HG02943 (cell line): ENCODE results near the gene RAPGEF4.

Source experiments
- ATAC-seq: cut with Tn5 transposase; IDR thresholded peaks from one replicate; pipeline ENCODE4 v1.9.1; 2021; ENCODE audit warnings: mild to moderate bottlenecking, low read depth, moderate library complexity; ENCODE audit not compliant: unreplicated experiment

Gene RAPGEF4

DNA sequence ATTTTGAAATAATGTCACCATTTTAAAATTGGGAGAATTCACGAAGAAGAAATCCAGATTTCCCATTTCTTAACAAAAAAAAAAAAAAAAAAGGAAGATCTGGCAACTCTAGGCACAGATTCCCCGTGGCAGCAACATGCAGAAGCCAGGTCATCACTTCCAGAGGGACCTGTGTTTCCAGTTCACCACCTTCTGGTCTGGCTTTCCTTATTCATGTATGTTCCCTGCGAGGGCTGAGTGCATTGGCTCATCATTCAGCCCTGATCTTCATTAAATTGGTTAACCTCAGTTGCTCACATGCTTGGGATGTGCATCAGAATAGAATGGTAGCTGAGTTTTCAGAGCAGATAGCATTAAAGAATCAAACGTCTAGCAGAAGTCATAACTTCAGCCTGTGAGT lies 315.0 kb downstream of the RAPGEF4 start:
- no peak for ATAC-seq

DNA sequence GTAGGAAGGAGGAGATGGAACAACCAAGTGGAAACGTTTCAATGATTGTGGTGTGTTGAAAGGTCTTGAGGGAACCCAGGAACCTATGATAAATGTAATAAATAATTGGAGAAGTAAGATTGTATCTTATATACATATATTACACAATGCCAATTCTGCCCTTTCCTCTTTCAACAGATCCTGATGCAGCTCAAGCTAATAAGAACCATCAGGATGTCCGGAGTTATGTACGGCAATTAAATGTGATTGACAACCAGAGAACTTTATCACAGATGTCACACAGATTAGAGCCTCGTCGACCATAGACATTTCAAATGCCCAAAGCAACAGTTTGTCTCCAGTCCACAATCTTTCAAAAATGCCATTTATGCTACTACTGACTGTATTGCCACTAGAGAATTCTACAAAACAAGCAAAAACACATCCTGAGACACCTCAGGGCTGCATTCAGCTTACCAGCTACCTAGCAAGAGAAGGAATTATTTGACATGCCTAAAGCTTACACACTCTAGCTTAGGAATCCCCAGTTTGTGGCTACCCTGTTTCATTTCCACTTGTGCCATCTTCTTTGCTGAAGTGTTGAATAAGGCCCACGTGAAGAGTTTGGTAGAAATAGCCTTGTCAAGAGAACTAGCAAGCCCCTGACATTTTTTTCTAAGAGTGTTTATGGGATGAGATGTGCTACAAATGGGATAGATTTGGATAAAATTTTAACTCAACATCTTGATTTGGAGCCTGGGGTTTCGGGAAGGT lies 316.0 kb downstream of the RAPGEF4 start:
- no peak for ATAC-seq

DNA sequence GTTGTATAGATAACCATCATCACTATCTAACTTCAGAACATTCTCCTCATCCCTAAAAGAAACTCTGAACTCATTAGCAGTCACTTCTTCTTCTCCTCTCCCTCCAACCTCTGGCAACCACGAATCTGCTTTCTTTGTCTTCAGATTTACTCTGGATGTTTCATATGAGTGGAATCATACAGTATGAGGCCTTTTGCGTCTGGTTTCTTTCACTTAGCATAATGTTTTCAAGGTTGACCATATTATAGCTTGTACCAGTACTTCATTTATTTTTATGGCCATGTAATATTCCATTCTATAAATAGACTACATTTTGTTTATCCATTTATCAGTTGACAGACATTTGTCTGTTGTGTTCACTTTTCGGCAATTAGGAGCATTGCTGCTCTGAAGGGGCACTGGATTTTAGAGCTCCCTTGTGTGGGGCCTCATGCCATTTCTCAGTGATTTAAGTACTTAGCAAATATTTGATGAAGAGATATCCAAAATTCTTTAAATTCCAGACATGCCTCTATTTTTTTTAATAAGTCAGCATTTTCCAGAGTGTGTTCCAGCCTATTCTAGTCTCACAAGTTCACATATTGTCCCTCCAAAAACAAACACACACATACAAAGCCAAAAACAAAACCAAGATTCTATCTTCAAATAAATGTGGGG lies 317.5 kb downstream of the RAPGEF4 start:
- ATAC-seq, result no peak

DNA sequence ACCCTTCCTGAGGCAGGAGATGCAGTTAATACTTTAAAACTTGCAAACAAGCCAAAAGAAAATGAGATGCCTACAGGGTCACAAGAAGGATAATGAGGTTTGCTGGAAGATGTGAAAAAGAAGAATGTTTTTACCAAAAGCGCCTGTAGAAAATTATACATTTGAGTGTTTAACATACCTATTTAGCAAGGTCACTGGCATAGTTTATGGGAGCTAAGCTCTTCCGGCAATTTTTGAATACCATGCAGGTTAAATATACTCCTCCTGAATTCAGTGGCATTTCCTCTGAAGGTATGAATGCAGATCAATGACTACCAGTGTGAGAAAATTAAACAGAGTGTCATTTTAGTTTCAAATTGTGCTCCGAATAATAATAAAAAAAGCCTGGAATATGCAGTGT lies 318.8 kb downstream of the RAPGEF4 start:
- no peak for ATAC-seq

- ATAC-seq, result no peak
Observed at GRCh38 chr2:173056705-173057364, 321.2 kb downstream of the RAPGEF4 start.

GRCh38 chr2:173058097-173058496 lies 322.5 kb downstream of the RAPGEF4 start:
- ATAC-seq, result no peak

- ATAC-seq, result no peak
Observed at GRCh38 chr2:173058673-173059072, 323.0 kb downstream of the RAPGEF4 start.

DNA sequence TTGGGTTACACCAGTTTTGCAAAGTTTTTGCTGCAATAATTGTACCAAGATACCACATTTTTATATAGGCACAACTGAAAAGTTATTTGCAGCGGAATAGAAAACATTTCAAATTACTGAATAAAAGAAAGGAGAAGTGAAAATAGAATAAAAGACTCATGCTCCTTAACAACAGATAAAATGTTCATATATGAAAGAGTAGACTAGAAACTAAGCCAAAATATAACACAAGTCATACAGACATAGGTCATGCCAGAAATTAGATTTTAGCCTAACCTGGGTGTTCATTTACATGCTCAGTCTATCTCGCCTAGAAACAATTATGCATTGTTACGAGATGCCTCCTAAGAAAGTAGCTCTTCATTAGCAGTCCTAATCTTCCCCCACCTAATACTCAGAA lies 323.6 kb downstream of the RAPGEF4 start:
- ATAC-seq, result no peak

- no peak for ATAC-seq
Observed at GRCh38 chr2:173059971-173060461, 324.4 kb downstream of the RAPGEF4 start.

GRCh38 chr2:173062801-173063200 lies 327.2 kb downstream of the RAPGEF4 start:
- ATAC-seq, result no peak

GRCh38 chr2:173064151-173064805 lies 328.6 kb downstream of the RAPGEF4 start:
- no peak for ATAC-seq

DNA sequence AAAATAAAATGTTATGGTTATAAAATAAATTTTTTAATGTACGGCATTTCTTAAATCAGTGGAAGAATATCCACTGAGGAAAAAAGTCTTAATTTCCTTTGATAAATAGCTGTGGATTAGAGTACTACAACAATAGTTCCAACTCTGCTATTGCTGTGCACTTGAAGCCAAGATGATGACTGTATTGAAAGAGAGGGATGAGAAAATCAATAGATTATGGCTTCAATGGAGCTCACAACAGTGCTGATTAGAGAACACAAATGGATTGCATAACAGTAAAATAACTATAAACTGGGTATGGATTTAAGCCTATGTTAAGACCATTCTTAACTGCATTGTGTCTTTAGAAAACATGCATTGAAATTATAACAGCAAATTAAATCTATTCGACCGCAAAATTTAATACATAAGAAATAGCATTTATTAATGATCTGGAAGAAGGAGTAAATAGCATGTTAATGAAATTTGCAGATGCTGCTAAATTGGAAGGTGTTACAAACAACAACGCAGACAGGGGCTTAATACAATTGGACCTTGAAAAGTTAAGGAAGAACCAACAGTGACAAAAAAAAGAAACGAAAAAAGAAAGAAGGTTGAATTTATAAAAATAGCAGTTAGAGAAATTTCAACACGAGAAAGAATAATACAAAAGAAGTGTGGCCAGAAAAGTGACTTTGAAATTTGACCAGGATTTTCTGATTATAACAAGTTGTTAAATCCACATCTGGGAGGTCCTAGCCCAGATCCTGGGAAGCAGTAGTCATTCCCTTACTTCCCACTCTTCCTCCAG lies 331.4 kb downstream of the RAPGEF4 start:
- no peak for ATAC-seq

- ATAC-seq, result no peak
Observed at GRCh38 chr2:173075056-173075780, 339.6 kb downstream of the RAPGEF4 start.

GRCh38 chr2:173075781-173076580 lies 340.3 kb downstream of the RAPGEF4 start, which contains the start of gene MAP3K20:
MAP3K20 (plus strand) TSS chr2:173075846; CDS start chr2:173091032, 15,186 bp downstream.
- peak; percentile 53 for ATAC-seq

- ATAC-seq, result peak; percentile 19
Observed at GRCh38 chr2:173076581-173077345, 341.1 kb downstream of the RAPGEF4 start.

DNA sequence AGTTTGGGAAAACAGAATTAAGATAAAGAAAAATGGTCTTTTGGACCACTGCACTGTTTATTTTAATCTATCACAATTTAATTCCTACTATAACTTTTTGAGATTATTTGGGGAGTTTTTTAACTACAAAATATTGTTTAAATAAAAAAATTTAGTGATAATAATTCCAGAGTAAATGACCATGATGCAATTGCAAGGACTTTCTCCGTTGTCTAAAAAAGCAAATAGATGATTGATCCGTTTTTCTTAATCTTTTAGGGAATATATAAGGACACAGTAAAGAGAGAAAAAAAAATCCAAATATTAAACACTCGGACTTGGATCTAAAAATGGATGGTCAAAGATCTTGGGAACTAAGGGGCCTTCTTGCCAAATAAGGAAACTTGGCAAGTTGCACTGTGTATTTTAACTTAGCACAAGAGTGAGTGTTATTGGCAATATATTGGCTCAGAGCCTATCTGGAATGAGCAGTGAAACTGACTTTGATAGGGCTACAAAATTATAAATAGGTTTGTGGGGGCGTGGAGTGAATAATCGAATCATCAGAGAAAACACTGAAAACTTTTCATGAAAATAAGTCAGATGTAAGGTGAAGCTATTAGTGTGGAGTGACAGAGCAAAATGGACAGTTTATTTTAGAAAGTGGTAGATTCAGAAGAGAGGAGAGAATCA lies 342.0 kb downstream of the RAPGEF4 start:
- ATAC-seq, result no peak

DNA sequence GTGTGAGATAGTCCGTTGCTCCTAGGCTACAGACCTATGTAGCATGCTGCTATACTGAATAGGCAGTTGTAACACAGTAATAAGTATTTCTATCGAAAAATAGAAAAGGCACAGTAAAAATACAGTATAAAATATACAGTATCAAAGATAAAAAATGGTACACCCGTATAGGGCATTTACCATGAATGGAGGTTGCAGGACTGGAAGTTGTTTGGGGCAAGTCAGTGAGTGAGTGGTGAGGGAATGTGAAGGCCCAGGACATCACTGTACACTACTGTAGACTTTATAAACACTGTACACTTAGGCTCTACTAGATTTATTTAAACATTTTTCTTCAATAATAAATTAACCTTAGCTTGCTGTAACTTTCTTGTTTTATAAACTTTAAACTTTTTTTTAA lies 343.5 kb downstream of the RAPGEF4 start:
- no peak for ATAC-seq
